GM23338 (cell line): ENCODE data around the gene RPS15.

Experiments used
- CREB1 ChIP-seq: fragments of 250-450 bp; sonication (Bioruptor Pico); IDR thresholded peaks from 2 replicates; pipeline ENCODE4 v1.5.0; 2020; ENCODE audit warnings: low read depth, mild to moderate bottlenecking, moderate library complexity
- EZH2 ChIP-seq: fragments of 200-600 bp; sonication (generic); IDR thresholded peaks from one replicate; pipeline ENCODE4 v1.8.0; 2017; ENCODE audit warnings: antibody characterized with exemption, mild to moderate bottlenecking, low read depth; ENCODE audit not compliant: unreplicated experiment
- EZH2phosphoT487 ChIP-seq: fragments of 200-600 bp; sonication (generic); IDR thresholded peaks from one replicate; pipeline ENCODE4 v1.8.1; 2018; ENCODE audit warnings: antibody characterized with exemption; ENCODE audit not compliant: unreplicated experiment
- POLR2AphosphoS5 ChIP-seq: IDR thresholded peaks from 2 replicates; pipeline ENCODE4 v1.6.1; 2016; ENCODE audit warnings: antibody characterized with exemption, low read depth
- ZNF114 ChIP-seq: fragments of 250-450 bp; sonication (Bioruptor Pico); IDR thresholded peaks from 2 replicates; pipeline ENCODE4 v1.5.0; 2020; ENCODE audit warnings: mild to moderate bottlenecking, moderate library complexity
- ZNF331 ChIP-seq: fragments of 250-450 bp; sonication (Bioruptor Pico); IDR thresholded peaks from 2 replicates; pipeline ENCODE4 v1.5.0; 2020; ENCODE audit warnings: low read depth, mild to moderate bottlenecking, moderate library complexity
- TF ChIP-seq, protein P1 (sequence below), 2 experiments: fragments of 200-600 bp in 1 of 2; sonication (generic) in 1 of 2; conservative IDR thresholded peaks; 2 replicates each; pipeline versions ENCODE4 v1.5.1 to v1.6.1; 2016 to 2017; ENCODE audit warnings: antibody characterized with exemption in 2 of 2, low read depth in 2 of 2, mild to moderate bottlenecking in 2 of 2, moderate library complexity in 1 of 2
- TF ChIP-seq, protein P2 (sequence below): IDR thresholded peaks from one replicate; pipeline ENCODE4 v1.6.1; 2018; ENCODE audit warnings: antibody characterized with exemption; ENCODE audit not compliant: unreplicated experiment

- TF ChIP-seq POLR2AphosphoS5 (no peak), ZNF331 (CRISPR knock-in tag) (no peak), EZH2 (no peak), EZH2phosphoT487 (no peak), CREB1 (no peak), ZNF114 (CRISPR knock-in tag) (no peak)
- TF ChIP-seq, protein P1, sequence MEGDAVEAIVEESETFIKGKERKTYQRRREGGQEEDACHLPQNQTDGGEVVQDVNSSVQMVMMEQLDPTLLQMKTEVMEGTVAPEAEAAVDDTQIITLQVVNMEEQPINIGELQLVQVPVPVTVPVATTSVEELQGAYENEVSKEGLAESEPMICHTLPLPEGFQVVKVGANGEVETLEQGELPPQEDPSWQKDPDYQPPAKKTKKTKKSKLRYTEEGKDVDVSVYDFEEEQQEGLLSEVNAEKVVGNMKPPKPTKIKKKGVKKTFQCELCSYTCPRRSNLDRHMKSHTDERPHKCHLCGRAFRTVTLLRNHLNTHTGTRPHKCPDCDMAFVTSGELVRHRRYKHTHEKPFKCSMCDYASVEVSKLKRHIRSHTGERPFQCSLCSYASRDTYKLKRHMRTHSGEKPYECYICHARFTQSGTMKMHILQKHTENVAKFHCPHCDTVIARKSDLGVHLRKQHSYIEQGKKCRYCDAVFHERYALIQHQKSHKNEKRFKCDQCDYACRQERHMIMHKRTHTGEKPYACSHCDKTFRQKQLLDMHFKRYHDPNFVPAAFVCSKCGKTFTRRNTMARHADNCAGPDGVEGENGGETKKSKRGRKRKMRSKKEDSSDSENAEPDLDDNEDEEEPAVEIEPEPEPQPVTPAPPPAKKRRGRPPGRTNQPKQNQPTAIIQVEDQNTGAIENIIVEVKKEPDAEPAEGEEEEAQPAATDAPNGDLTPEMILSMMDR (conservative IDR thresholded peaks at IDR 0.05; ENCODE audit: low read depth in 2 of 2), result no peak
- TF ChIP-seq, protein P2, sequence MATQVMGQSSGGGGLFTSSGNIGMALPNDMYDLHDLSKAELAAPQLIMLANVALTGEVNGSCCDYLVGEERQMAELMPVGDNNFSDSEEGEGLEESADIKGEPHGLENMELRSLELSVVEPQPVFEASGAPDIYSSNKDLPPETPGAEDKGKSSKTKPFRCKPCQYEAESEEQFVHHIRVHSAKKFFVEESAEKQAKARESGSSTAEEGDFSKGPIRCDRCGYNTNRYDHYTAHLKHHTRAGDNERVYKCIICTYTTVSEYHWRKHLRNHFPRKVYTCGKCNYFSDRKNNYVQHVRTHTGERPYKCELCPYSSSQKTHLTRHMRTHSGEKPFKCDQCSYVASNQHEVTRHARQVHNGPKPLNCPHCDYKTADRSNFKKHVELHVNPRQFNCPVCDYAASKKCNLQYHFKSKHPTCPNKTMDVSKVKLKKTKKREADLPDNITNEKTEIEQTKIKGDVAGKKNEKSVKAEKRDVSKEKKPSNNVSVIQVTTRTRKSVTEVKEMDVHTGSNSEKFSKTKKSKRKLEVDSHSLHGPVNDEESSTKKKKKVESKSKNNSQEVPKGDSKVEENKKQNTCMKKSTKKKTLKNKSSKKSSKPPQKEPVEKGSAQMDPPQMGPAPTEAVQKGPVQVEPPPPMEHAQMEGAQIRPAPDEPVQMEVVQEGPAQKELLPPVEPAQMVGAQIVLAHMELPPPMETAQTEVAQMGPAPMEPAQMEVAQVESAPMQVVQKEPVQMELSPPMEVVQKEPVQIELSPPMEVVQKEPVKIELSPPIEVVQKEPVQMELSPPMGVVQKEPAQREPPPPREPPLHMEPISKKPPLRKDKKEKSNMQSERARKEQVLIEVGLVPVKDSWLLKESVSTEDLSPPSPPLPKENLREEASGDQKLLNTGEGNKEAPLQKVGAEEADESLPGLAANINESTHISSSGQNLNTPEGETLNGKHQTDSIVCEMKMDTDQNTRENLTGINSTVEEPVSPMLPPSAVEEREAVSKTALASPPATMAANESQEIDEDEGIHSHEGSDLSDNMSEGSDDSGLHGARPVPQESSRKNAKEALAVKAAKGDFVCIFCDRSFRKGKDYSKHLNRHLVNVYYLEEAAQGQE, result no peak
Measured at GRCh38 chr19:1441022-1441426, 2.8 kb downstream of the RPS15 start.
